ENCODE data around the gene BIVM. TPM values are rescaled to one million over a fixed set of nuclear protein-coding genes. Genes with fewer than 3 reads are reported as not detected.

The BIVM gene
- total and polyA plus RNA-seq, 2 of the 4 experiments (the other 2 are of a cell fraction), result 7.2 to 12.2 TPM

DNA sequence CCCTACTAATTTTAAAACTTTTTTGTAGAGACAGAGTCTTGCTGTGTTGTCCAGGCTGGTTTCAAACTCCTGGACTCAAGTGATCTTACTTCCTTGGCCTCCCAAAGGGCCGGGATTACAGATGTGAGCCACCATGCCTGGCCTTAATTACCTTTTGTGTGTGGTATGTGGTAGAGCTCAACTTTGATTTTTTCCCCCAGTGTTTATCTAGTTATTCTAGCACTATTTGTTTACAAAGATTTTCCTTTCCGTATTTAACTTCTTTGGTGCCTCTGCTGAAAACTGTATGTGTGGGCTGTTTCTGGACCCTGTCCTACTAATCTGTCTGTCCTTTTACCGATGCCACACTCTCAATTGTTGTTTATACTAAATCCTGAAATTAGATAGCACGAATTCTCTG is 37.6 kb downstream of the BIVM start:
- Histone ChIP-seq H2AFZ (replicated peaks; ENCODE audit: low read length, poor library complexity) (no peak overlapping the region), H3K36me3 (ENCODE audit: control insufficient read depth, insufficient read depth, low read length) (peaks cover 18% of the 10 kb centered on the region), H3K4ac (ENCODE audit: low read depth, low read length) (no peak overlapping the region), H3K18ac (ENCODE audit: low read depth, low read length) (no peak overlapping the region), H3K27me3 (ENCODE audit: control insufficient read depth, insufficient read depth, low read length) (no peaks in the 10 kb centered on the region), H4K8ac (ENCODE audit: low read depth in 2 of 2, low read length in 2 of 2) (no peak overlapping the region), H2BK20ac (ENCODE audit: low read depth, low read length) (no peak overlapping the region), H2BK120ac (ENCODE audit: low read depth, low read length) (no peak overlapping the region), H3K4me1 (ENCODE audit: control insufficient read depth, insufficient read depth, low read length) (0 out of 2 replicates have a peak, but pooled peaks cover 2% of the 10 kb centered on the region), H4K20me1 (ENCODE audit: insufficient read depth, low read length) (no peaks in the 10 kb centered on the region), H3K14ac (replicated peaks; ENCODE audit: low read depth, low read length) (no peak overlapping the region), H3K9me1 (ENCODE audit: insufficient read depth, low read length) (no peaks in the 10 kb centered on the region), H2AK9ac (replicated peaks; ENCODE audit: low read depth, low read length, poor library complexity) (no peak overlapping the region), H4K91ac (ENCODE audit: insufficient read depth, low read depth, low read length) (no peak overlapping the region), H3K56ac (ENCODE audit: extremely low read depth, insufficient read depth, low read length) (no peak overlapping the region), H3K9me3 (ENCODE audit: control insufficient read depth, insufficient read depth, low read length) (no peaks in the 10 kb centered on the region), H2AK5ac (ENCODE audit: low read depth, low read length) (no peak overlapping the region), H2BK15ac (ENCODE audit: low read depth, low read length) (no peak overlapping the region), H3K27ac (ENCODE audit: insufficient read depth, low read length) (no peak overlapping the region), H3K9ac (ENCODE audit: low read depth, low read length) (no peak overlapping the region), H3K4me3 (ENCODE audit: insufficient read depth, low read depth, low read length) (no peak overlapping the region), H3K79me1 (ENCODE audit: low read depth in 1 of 2, low read length in 2 of 2) (no peaks in the 10 kb centered on the region; a peak in 1 of 4 replicates), H3K23ac (ENCODE audit: low read depth, low read length) (no peak overlapping the region), H3K4me2 (ENCODE audit: low read depth, low read length) (no peak overlapping the region), H2BK5ac (ENCODE audit: low read depth, low read length, poor library complexity, severe bottlenecking) (no peak overlapping the region), H4K5ac (ENCODE audit: low read depth, low read length) (no peak overlapping the region)
- ChIA-PET POLR2A (ENCODE audit: unreplicated experiment) (no interaction called here), CTCF (no interaction called here)
- in situ Hi-C loops (cut with MboI; ENCODE audit: low sequenced_read_pairs), result no loop called here
- TF ChIP-seq, protein P1, sequence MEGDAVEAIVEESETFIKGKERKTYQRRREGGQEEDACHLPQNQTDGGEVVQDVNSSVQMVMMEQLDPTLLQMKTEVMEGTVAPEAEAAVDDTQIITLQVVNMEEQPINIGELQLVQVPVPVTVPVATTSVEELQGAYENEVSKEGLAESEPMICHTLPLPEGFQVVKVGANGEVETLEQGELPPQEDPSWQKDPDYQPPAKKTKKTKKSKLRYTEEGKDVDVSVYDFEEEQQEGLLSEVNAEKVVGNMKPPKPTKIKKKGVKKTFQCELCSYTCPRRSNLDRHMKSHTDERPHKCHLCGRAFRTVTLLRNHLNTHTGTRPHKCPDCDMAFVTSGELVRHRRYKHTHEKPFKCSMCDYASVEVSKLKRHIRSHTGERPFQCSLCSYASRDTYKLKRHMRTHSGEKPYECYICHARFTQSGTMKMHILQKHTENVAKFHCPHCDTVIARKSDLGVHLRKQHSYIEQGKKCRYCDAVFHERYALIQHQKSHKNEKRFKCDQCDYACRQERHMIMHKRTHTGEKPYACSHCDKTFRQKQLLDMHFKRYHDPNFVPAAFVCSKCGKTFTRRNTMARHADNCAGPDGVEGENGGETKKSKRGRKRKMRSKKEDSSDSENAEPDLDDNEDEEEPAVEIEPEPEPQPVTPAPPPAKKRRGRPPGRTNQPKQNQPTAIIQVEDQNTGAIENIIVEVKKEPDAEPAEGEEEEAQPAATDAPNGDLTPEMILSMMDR (conservative IDR thresholded peaks at IDR 0.05; ENCODE audit: low read depth, low read length), result no peak
- TF ChIP-seq RCOR1 (IDR thresholded peaks at IDR 0.05; ENCODE audit: insufficient replicate concordance, low read length) (no peak), RFX5 (IDR thresholded peaks at IDR 0.05; ENCODE audit: low read depth, low read length) (no peak)
- DNase-seq (no peak), ATAC-seq (ENCODE audit: low read depth) (no peak)
- no CpG with 5 or more reads among the region's 4 CpGs for WGBS, 2 experiments (ENCODE audit: extremely low coverage in 2 of 2, insufficient read length in 1 of 2)
- no TSS peak for BruUV-seq (replicated peaks)
- dilution Hi-C loops (cut with HindIII; ENCODE audit: low sequenced_read_pairs, unreplicated experiment), result no loop called here
- intact Hi-C loops (cut with micrococcal nuclease), result no loop called here
